ENCODE results near the gene INSM2. TPM values are rescaled to one million over a fixed set of nuclear protein-coding genes. Genes with fewer than 3 reads are reported as not detected.

Gene INSM2
- total and polyA plus RNA-seq, 2 of the 4 experiments (the other 2 are of a cell fraction), result not detected

- Histone ChIP-seq H4K91ac (ENCODE audit: insufficient read depth, low read depth, low read length) (no peak overlapping the region), H3K4me3 (ENCODE audit: insufficient read depth, low read depth, low read length) (no peak overlapping the region), H2BK120ac (ENCODE audit: low read depth, low read length) (no peak overlapping the region), H2AK9ac (replicated peaks; ENCODE audit: low read depth, low read length, poor library complexity) (no peak overlapping the region), H3K36me3 (ENCODE audit: control insufficient read depth, insufficient read depth, low read length) (no peaks in the 10 kb centered on the region), H3K9me1 (ENCODE audit: insufficient read depth, low read length) (no peaks in the 10 kb centered on the region), H2AFZ (replicated peaks; ENCODE audit: low read length, poor library complexity) (no peak overlapping the region), H2BK5ac (ENCODE audit: low read depth, low read length, poor library complexity, severe bottlenecking) (no peak overlapping the region), H4K5ac (ENCODE audit: low read depth, low read length) (no peak overlapping the region), H2BK20ac (ENCODE audit: low read depth, low read length) (no peak overlapping the region), H3K9me3 (ENCODE audit: control insufficient read depth, insufficient read depth, low read length) (no peaks in the 10 kb centered on the region), H3K79me1 (ENCODE audit: low read depth in 1 of 2, low read length in 2 of 2) (no peaks in the 10 kb centered on the region), H3K4ac (ENCODE audit: low read depth, low read length) (no peak overlapping the region), H2BK15ac (ENCODE audit: low read depth, low read length) (no peak overlapping the region), H3K27ac (ENCODE audit: insufficient read depth, low read length) (no peak overlapping the region), H3K14ac (replicated peaks; ENCODE audit: low read depth, low read length) (no peak overlapping the region), H3K56ac (ENCODE audit: extremely low read depth, insufficient read depth, low read length) (no peak overlapping the region), H3K23ac (ENCODE audit: low read depth, low read length) (no peak overlapping the region), H4K8ac (ENCODE audit: low read depth in 2 of 2, low read length in 2 of 2) (no peak overlapping the region), H3K18ac (ENCODE audit: low read depth, low read length) (no peak overlapping the region), H3K27me3 (ENCODE audit: control insufficient read depth, insufficient read depth, low read length) (no peaks in the 10 kb centered on the region), H3K4me2 (ENCODE audit: low read depth, low read length) (no peak overlapping the region), H2AK5ac (ENCODE audit: low read depth, low read length) (no peak overlapping the region), H3K4me1 (ENCODE audit: control insufficient read depth, insufficient read depth, low read length) (no peaks in the 10 kb centered on the region), H4K20me1 (ENCODE audit: insufficient read depth, low read length) (no peaks in the 10 kb centered on the region), H3K9ac (ENCODE audit: low read depth, low read length) (no peak overlapping the region)
- ChIA-PET POLR2A (ENCODE audit: unreplicated experiment) (no interaction called here), CTCF (no interaction called here)
- in situ Hi-C loops (cut with MboI; ENCODE audit: low sequenced_read_pairs), result no loop called here
- dilution Hi-C loops (cut with HindIII; ENCODE audit: low sequenced_read_pairs, unreplicated experiment), result no loop called here
- TF ChIP-seq SMC3 (IDR thresholded peaks at IDR 0.05; ENCODE audit: low read depth, low read length), result no peak
- TF ChIP-seq RAD21 (IDR thresholded peaks at IDR 0.05; ENCODE audit: low read length), result no peak
- no peak for TF ChIP-seq FOS (IDR thresholded peaks at IDR 0.05; ENCODE audit: low read depth, low read length)
- peak; percentile 6 for DNase-seq
- no peak for ATAC-seq (ENCODE audit: low read depth)
- no TSS peak for BruUV-seq (replicated peaks)
- intact Hi-C loops (cut with micrococcal nuclease), result no loop called here
Observed at GRCh38 chr14:35576260-35576659, 42.3 kb downstream of the INSM2 start.
